Measurements from ENCODE around the gene FCGR3A. TPM values are rescaled to one million over a fixed set of nuclear protein-coding genes. Genes with fewer than 3 reads are reported as not detected.
"Not testable (repeated sequence)": the region's sequence is repeated elsewhere in the genome, so short reads cannot be mapped to it uniquely, and the experiment has no call there.

Gene FCGR3A
- total RNA-seq, 1 experiment from 2014 or later, result not detected

DNA sequence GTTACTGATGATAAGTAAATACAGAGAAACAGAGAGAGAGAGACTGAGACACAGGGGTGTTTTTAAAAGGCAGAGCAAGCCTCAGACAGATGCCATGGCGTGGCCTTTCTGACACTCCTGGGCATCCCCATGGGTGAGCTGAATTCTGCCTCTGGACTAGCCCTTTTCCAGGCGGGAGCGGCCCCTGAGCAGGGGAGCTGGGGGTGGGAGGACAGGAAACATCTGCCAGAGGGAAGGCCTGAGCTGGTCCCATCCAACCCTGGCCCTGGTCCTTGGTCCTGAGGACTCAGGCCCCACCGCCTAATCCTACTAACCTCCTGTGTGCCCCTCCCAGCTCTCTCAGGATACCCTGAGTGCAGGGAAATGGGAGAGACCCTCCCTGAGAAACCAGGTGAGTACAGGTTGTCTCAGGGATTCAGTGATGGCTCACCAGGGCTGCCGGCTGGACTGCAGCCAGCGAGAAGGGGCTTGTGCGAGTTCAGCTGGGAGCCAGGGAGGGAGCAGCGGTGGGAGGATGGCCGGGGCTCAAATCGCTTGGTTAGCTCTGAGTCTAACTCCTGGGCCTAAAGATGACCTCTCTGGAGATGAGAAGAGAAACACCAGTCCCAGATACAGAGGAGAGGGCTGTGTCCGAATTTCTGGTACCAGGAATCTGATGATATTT is 43.6 kb upstream of the FCGR3A start:
- BruUV-seq (replicated peaks); H3F3A ChIP-seq (ENCODE audit: low read length, unreplicated experiment); H3K9ac ChIP-seq (ENCODE audit: low read length); H3K9me2 ChIP-seq (replicated peaks; ENCODE audit: low read length); POLR2A ChIA-PET (ENCODE audit: unreplicated experiment); H2AFZ ChIP-seq (ENCODE audit: low read length); H3K27me3 ChIP-seq (ENCODE audit: low read length); H4K20me1 ChIP-seq (ENCODE audit: low read length); ATAC-seq; H3K4me2 ChIP-seq (ENCODE audit: low read length); intact Hi-C loops (cut with micrococcal nuclease); H3K36me3 ChIP-seq (ENCODE audit: low read depth, low read length); H3K79me2 ChIP-seq (ENCODE audit: low read length); CTCF ChIA-PET; H3K4me3 ChIP-seq (ENCODE audit: low read length); DNase-seq; H3K27ac ChIP-seq (ENCODE audit: low read length); H3K9me3 ChIP-seq (ENCODE audit: low read length): not testable (repeated sequence)
- peaks cover 19% of the 10 kb centered on the region for H3K4me1 ChIP-seq (ENCODE audit: insufficient read depth, low read length)

DNA sequence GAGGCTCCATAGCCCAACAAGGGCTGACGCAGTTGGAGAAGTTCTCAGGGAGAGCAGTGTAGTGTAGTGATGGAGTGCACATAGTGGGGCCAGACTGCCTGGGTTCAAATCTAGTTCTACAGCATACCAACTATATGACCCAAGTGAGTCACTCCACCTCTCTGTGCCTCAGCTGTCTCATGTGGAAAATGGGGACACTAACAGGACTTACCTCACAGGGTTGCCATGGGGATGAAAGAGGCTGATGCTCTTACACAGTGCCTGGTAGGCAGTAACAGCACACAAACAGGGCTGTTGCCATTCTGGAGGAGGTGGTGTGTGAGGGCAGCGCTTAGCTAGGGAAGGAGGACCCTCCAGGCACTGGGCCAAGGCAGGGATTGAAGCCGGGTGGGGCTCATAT is 43.0 kb upstream of the FCGR3A start:
- H3K9me2 ChIP-seq (replicated peaks; ENCODE audit: low read length); H3K27ac ChIP-seq (ENCODE audit: low read length); POLR2A ChIA-PET (ENCODE audit: unreplicated experiment); ATAC-seq; BruUV-seq (replicated peaks); CTCF ChIA-PET; H3K27me3 ChIP-seq (ENCODE audit: low read length); H3K79me2 ChIP-seq (ENCODE audit: low read length); H3K9ac ChIP-seq (ENCODE audit: low read length); H3K4me2 ChIP-seq (ENCODE audit: low read length); H3K4me3 ChIP-seq (ENCODE audit: low read length); H3F3A ChIP-seq (ENCODE audit: low read length, unreplicated experiment); H2AFZ ChIP-seq (ENCODE audit: low read length); DNase-seq; H4K20me1 ChIP-seq (ENCODE audit: low read length); H3K36me3 ChIP-seq (ENCODE audit: low read depth, low read length); H3K9me3 ChIP-seq (ENCODE audit: low read length); intact Hi-C loops (cut with micrococcal nuclease): not testable (repeated sequence)
- H3K4me1 ChIP-seq (ENCODE audit: insufficient read depth, low read length), result peaks cover 19% of the 10 kb centered on the region

DNA sequence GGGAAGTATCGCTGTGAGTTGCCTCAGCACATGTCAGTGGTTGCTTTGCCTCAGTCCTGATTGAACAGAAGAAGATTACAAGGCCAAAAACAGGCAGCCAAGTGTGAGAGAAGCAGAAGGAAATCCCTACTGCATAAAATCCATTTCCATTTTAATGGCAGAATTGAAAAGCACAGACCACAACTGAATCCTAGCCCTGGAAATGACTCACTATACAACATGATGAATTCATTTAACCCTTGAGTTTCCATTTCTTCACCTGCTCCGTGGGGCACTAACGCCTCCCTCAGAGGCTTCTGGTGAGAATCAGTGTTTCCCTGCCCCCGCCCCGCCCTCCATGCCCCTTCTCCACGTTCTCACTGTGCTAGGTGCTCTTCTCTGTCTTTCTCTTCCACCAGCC is 40.3 kb upstream of the FCGR3A start:
- intact Hi-C loops (cut with micrococcal nuclease); H3K27me3 ChIP-seq (ENCODE audit: low read length); H3K4me3 ChIP-seq (ENCODE audit: low read length); H3K9ac ChIP-seq (ENCODE audit: low read length); H3K36me3 ChIP-seq (ENCODE audit: low read depth, low read length); DNase-seq; H4K20me1 ChIP-seq (ENCODE audit: low read length); BruUV-seq (replicated peaks); H2AFZ ChIP-seq (ENCODE audit: low read length); H3K9me3 ChIP-seq (ENCODE audit: low read length); H3F3A ChIP-seq (ENCODE audit: low read length, unreplicated experiment); POLR2A ChIA-PET (ENCODE audit: unreplicated experiment); H3K9me2 ChIP-seq (replicated peaks; ENCODE audit: low read length); H3K79me2 ChIP-seq (ENCODE audit: low read length); H3K4me2 ChIP-seq (ENCODE audit: low read length); H3K27ac ChIP-seq (ENCODE audit: low read length); CTCF ChIA-PET: not testable (repeated sequence)
- H3K4me1 ChIP-seq (ENCODE audit: insufficient read depth, low read length), result peaks cover 11% of the 10 kb centered on the region
- ATAC-seq, result peak; percentile 6; the same call in 1 of the 2 replicates

DNA sequence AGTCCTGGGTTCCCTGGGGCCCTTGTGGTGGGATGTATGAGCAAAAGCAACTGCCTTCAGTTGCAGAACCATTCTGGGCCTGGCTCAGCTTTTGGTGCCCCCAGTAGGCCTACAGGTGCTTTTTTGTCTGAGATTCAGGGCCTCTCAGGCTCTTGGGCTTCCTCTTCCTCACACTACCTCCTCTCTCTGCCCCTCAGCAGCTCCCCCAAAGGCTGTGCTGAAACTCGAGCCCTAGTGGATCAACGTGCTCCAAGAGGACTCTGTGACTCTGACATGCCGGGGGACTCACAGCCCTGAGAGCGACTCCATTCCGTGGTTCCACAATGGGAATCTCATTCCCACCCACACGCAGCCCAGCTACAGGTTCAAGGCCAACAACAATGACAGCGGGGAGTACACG is 39.7 kb upstream of the FCGR3A start:
- H3K27me3 ChIP-seq (ENCODE audit: low read length); H3F3A ChIP-seq (ENCODE audit: low read length, unreplicated experiment); H3K4me1 ChIP-seq (ENCODE audit: insufficient read depth, low read length); H3K4me3 ChIP-seq (ENCODE audit: low read length); DNase-seq; CTCF ChIA-PET; H3K27ac ChIP-seq (ENCODE audit: low read length); H3K4me2 ChIP-seq (ENCODE audit: low read length); BruUV-seq (replicated peaks); H3K36me3 ChIP-seq (ENCODE audit: low read depth, low read length); H3K9ac ChIP-seq (ENCODE audit: low read length); H4K20me1 ChIP-seq (ENCODE audit: low read length); POLR2A ChIA-PET (ENCODE audit: unreplicated experiment); intact Hi-C loops (cut with micrococcal nuclease); H3K79me2 ChIP-seq (ENCODE audit: low read length); H2AFZ ChIP-seq (ENCODE audit: low read length); H3K9me2 ChIP-seq (replicated peaks; ENCODE audit: low read length); H3K9me3 ChIP-seq (ENCODE audit: low read length); ATAC-seq: not testable (repeated sequence)

DNA sequence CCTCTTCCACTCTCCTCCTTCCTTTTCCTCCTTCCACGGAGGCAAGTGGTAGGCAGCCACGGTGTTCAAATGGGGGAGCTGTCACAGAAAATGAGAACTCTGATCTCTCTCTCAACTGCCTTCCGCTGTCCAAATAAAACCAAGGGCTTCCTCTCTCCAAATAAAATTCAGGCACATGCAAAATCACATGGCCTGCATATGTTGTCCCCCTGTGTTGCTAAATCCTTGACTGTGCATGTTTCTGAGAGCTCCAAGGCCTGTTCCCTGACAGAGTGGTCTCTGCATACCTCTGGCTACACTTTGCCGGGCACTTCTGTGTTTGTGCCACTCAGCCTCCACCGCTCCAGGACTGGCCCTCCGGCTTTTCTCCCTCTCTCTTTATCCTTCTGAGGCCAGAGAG is 39.0 kb upstream of the FCGR3A start:
- ATAC-seq; H3F3A ChIP-seq (ENCODE audit: low read length, unreplicated experiment); POLR2A ChIA-PET (ENCODE audit: unreplicated experiment); H3K4me1 ChIP-seq (ENCODE audit: insufficient read depth, low read length); BruUV-seq (replicated peaks); H3K9ac ChIP-seq (ENCODE audit: low read length); intact Hi-C loops (cut with micrococcal nuclease); H3K27me3 ChIP-seq (ENCODE audit: low read length); H3K79me2 ChIP-seq (ENCODE audit: low read length); H3K9me2 ChIP-seq (replicated peaks; ENCODE audit: low read length); DNase-seq; H3K9me3 ChIP-seq (ENCODE audit: low read length); H3K36me3 ChIP-seq (ENCODE audit: low read depth, low read length); H2AFZ ChIP-seq (ENCODE audit: low read length); H3K4me3 ChIP-seq (ENCODE audit: low read length); CTCF ChIA-PET; H3K27ac ChIP-seq (ENCODE audit: low read length); H3K4me2 ChIP-seq (ENCODE audit: low read length); H4K20me1 ChIP-seq (ENCODE audit: low read length): not testable (repeated sequence)

DNA sequence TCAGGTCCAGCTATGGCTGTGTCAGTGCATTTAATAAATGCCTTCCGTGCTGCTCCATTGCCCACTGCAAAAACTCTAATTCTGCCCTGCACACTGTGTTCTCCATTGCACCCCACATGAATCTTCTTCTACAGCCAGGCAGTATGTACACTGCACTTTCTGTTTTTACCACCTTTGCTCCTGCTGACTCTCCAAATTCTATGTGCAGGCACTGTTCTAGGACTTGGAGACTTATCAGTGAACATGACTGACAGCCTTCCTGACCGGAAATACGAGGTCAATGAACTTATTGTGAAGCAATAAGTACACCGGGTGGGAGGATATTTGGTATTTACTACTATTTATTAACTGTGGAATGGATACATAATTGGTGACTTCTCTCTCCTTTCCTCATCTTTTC is 33.3 kb upstream of the FCGR3A start:
- H3K4me3 ChIP-seq (ENCODE audit: low read length); H4K20me1 ChIP-seq (ENCODE audit: low read length); H3K79me2 ChIP-seq (ENCODE audit: low read length); H3K36me3 ChIP-seq (ENCODE audit: low read depth, low read length); H3K9ac ChIP-seq (ENCODE audit: low read length); ATAC-seq; POLR2A ChIA-PET (ENCODE audit: unreplicated experiment); BruUV-seq (replicated peaks); H3K9me2 ChIP-seq (replicated peaks; ENCODE audit: low read length); H3K4me2 ChIP-seq (ENCODE audit: low read length); H3K27me3 ChIP-seq (ENCODE audit: low read length); H2AFZ ChIP-seq (ENCODE audit: low read length); H3K27ac ChIP-seq (ENCODE audit: low read length); H3F3A ChIP-seq (ENCODE audit: low read length, unreplicated experiment); intact Hi-C loops (cut with micrococcal nuclease); H3K9me3 ChIP-seq (ENCODE audit: low read length); H3K4me1 ChIP-seq (ENCODE audit: insufficient read depth, low read length); CTCF ChIA-PET; DNase-seq: not testable (repeated sequence)

DNA sequence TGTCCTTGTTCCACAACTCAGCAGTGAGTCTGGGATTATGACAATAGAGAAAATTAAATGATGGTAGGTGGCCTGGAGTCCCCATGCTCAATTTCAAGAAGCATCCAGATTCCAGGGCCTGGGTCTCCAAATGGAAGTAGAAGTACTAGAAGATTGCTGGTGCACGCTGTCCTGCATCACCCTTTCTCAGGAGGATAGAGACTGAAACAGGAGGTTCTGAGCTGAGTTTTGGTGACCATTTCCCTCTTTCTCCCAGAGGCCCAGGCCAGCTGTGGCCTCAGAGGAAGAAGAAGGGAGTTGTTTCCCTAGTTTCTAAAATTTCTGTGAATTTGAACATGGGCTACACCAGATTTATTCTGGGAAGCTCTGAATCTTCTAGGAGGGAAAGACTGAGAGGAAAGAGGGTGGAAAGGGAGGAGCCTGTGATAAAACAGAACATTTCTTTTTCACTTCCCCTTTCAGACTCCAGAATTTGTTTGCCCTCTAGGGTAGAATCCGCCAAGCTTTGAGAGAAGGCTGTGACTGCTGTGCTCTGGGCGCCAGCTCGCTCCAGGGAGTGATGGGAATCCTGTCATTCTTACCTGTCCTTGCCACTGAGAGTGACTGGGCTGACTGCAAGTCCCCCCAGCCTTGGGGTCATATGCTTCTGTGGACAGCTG is 31.4 kb upstream of the FCGR3A start:
- H4K20me1 ChIP-seq (ENCODE audit: low read length); H3K9me2 ChIP-seq (replicated peaks; ENCODE audit: low read length); H3K4me2 ChIP-seq (ENCODE audit: low read length); BruUV-seq (replicated peaks); H3K27ac ChIP-seq (ENCODE audit: low read length); H3K9me3 ChIP-seq (ENCODE audit: low read length); H3K27me3 ChIP-seq (ENCODE audit: low read length); CTCF ChIA-PET; H3F3A ChIP-seq (ENCODE audit: low read length, unreplicated experiment); H3K36me3 ChIP-seq (ENCODE audit: low read depth, low read length); DNase-seq; POLR2A ChIA-PET (ENCODE audit: unreplicated experiment); ATAC-seq; H3K9ac ChIP-seq (ENCODE audit: low read length); H3K79me2 ChIP-seq (ENCODE audit: low read length); H3K4me1 ChIP-seq (ENCODE audit: insufficient read depth, low read length); H3K4me3 ChIP-seq (ENCODE audit: low read length); H2AFZ ChIP-seq (ENCODE audit: low read length); intact Hi-C loops (cut with micrococcal nuclease): not testable (repeated sequence)
